NCI-H748 (cell line): ENCODE data around the gene PCDH9.
A peak's percentile ranks its signal among the peaks of the same experiment; 100 is the strongest.
"Not testable (repeated sequence)": the region's sequence is repeated elsewhere in the genome, so short reads cannot be mapped to it uniquely, and the experiment has no call there.

ENCODE experiments used
- DNase-seq: peaks from one replicate; lab custom pipeline; 2025; ENCODE audit not compliant: unreplicated experiment; lab: John Stamatoyannopoulos, UW

The PCDH9 gene

GRCh38 chr13:66926200-66926850 is 303.8 kb downstream of the PCDH9 start:
- peak; percentile 38 for DNase-seq

GRCh38 chr13:66922444-66922843 is 307.7 kb downstream of the PCDH9 start:
- no peak for DNase-seq

- no peak for DNase-seq
Measured at GRCh38 chr13:66921437-66921836, 308.7 kb downstream of the PCDH9 start.

GRCh38 chr13:66915596-66916185 is 314.4 kb downstream of the PCDH9 start:
- DNase-seq, result no peak

GRCh38 chr13:66914155-66914554 is 316.0 kb downstream of the PCDH9 start:
- no peak for DNase-seq

- no peak for DNase-seq
Measured at GRCh38 chr13:66911411-66911939, 318.7 kb downstream of the PCDH9 start.

- DNase-seq, result no peak
Measured at GRCh38 chr13:66899955-66900354, 330.2 kb downstream of the PCDH9 start.

GRCh38 chr13:66896933-66897332 is 333.2 kb downstream of the PCDH9 start:
- DNase-seq, result no peak

GRCh38 chr13:66895780-66896179 is 334.4 kb downstream of the PCDH9 start:
- DNase-seq, result no peak

- no peak for DNase-seq
Measured at GRCh38 chr13:66895320-66895719, 334.8 kb downstream of the PCDH9 start.

GRCh38 chr13:66888698-66889097 is 341.4 kb downstream of the PCDH9 start:
- no peak for DNase-seq

GRCh38 chr13:66887088-66887487 is 343.0 kb downstream of the PCDH9 start:
- DNase-seq, result no peak

GRCh38 chr13:66886264-66886663 is 343.9 kb downstream of the PCDH9 start:
- DNase-seq, result peak; percentile 64

GRCh38 chr13:66881170-66881569 is 349.0 kb downstream of the PCDH9 start:
- DNase-seq, result not testable (repeated sequence)

GRCh38 chr13:66879988-66880387 is 350.1 kb downstream of the PCDH9 start:
- peak; percentile 2 for DNase-seq

- peak; percentile 84 for DNase-seq
Measured at GRCh38 chr13:66875264-66875663, 354.9 kb downstream of the PCDH9 start.

- no peak for DNase-seq
Measured at GRCh38 chr13:66864627-66865026, 365.5 kb downstream of the PCDH9 start.

GRCh38 chr13:66860878-66861417 is 369.2 kb downstream of the PCDH9 start:
- DNase-seq, result no peak

- DNase-seq, result peak; percentile 85
Measured at GRCh38 chr13:66859934-66860877, 369.9 kb downstream of the PCDH9 start.

- no peak for DNase-seq
Measured at GRCh38 chr13:66859078-66859477, 371.1 kb downstream of the PCDH9 start.

- no peak for DNase-seq
Measured at GRCh38 chr13:66858163-66858562, 372.0 kb downstream of the PCDH9 start.
